IPS-18a (cell line): Measurements from ENCODE around the gene UNC13D.
A peak's percentile ranks its signal among the peaks of the same experiment; 100 is the strongest.
"Not testable (repeated sequence)": the region's sequence is repeated elsewhere in the genome, so short reads cannot be mapped to it uniquely, and the experiment has no call there.

ENCODE experiments used
- H3K27ac ChIP-seq: one replicate; pipeline ENCODE4 v1.5.1; 2013; ENCODE audit warnings: low read length
- H3K27me3 ChIP-seq: one replicate; pipeline ENCODE4 v1.6.1; 2013; ENCODE audit warnings: mild to moderate bottlenecking, low read length; ENCODE audit not compliant: control insufficient read depth, insufficient read depth
- H3K36me3 ChIP-seq: one replicate; pipeline ENCODE4 v1.6.1; 2013; ENCODE audit warnings: low read depth, low read length; ENCODE audit not compliant: control insufficient read depth
- H3K4me1 ChIP-seq: one replicate; pipeline ENCODE4 v1.6.1; 2013; ENCODE audit warnings: low read depth, low read length; ENCODE audit not compliant: control insufficient read depth
- H3K4me3 ChIP-seq: one replicate; pipeline ENCODE4 v1.5.1; 2013; ENCODE audit warnings: low read length
- H3K9ac ChIP-seq: one replicate; pipeline ENCODE4 v1.6.1; 2013; ENCODE audit warnings: mild to moderate bottlenecking, low read length, moderate library complexity
- H3K9me3 ChIP-seq: one replicate; pipeline ENCODE4 v1.6.1; 2013; ENCODE audit warnings: low read depth, low read length; ENCODE audit not compliant: control insufficient read depth

Gene UNC13D

DNA sequence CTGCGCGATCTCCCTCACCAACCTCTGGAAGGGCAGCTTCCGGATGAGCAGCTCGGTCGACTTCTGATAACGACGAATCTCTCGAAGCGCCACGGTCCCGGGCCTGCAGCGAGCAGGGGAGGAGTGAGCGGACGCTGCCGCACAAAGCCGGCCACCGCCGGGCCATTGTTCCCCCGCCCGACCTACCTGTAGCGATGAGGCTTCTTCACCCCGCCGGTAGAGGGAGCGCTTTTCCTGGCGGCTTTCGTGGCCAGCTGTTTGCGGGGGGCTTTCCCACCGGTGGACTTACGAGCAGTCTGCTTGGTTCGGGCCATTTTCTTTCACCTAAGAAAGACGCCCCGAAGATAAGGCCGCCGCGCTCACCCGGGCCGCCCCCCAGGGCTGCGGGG lies 65.3 kb downstream of the UNC13D start:
- H3K27ac ChIP-seq = peak overlapping the region; percentile 73
- H3K36me3 ChIP-seq = peaks cover 24% of the 10 kb centered on the region
- peak overlapping the region; percentile 95 for H3K4me3 ChIP-seq
- no peaks in the 10 kb centered on the region for H3K27me3 ChIP-seq
- peak overlapping the region; percentile 96 for H3K9ac ChIP-seq
- H3K9me3 ChIP-seq = no peaks in the 10 kb centered on the region
- H3K4me1 ChIP-seq = peaks cover 8% of the 10 kb centered on the region

DNA sequence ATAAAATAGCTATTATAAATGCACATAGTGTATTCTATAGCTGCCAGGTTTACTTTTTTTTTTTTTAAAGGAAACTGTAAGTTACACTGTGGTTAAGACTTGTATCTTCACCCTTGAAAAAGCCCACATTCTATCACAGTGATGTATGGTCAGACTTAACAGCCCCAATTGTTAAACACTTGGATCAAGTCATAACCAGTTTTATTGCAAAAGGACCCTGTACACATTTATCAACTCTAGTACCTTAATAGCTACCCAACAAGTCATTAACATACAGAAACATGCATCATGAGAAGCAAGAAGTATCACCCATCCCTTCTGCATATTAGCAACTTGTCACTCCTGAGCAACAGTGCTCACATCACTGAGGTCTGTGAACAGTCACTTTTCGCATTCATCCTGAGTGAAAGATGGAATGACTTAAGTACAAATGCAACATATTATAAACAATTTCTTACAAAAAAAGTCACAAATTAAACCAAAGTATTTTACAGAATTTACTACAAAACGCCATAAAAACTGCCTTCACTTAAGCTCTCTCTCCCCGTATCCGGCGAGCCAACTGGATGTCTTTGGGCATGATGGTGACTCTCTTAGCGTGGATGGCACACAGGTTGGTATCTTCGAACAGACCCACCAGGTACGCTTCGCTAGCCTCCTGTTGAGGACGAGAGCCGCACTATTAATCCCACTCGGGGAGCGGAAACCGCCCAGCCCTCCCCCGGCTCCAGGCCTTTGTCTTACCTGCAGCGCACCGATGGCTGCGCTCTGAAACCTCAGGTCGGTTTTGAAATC lies 65.9 kb downstream of the UNC13D start:
- Histone ChIP-seq H3K36me3 (peaks cover 24% of the 10 kb centered on the region), H3K4me3 (peak overlapping the region; percentile 95), H3K27ac (peak overlapping the region; percentile 73), H3K9ac (peak overlapping the region; percentile 96)
- H3K9me3 ChIP-seq, H3K4me1 ChIP-seq, H3K27me3 ChIP-seq: not testable (repeated sequence)

DNA sequence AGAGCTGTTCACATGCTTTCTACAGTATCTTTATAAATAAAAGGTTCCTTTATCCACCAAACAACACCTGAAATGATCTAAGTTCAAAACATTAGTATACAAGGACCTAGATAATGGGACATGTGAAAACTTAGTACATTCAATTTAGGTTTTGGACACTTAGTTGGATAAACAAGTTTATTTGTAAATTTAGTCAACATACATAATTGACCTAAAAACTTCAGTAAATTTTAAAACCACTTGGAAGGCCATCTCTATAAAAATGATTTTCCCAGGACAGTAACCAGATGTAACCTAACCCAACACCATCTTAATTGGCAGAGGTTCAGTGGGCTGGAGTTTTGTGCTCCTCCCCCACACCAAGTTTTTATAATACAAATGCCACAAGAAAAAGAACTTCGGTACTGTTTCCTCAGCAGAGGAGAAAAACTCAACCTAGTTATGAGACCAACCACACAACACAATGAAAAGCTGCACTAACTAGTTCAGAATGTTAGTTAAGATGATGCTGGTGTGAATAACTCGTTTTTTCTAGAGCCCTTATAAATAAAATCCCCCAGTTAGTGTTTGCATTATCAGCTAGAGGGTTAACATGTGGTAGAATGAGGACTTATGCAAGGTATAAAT lies 66.8 kb downstream of the UNC13D start:
- no peaks in the 10 kb centered on the region for H3K4me1 ChIP-seq
- H3K9me3 ChIP-seq = no peaks in the 10 kb centered on the region
- peaks cover 24% of the 10 kb centered on the region for H3K36me3 ChIP-seq
- peak overlapping the region; percentile 95 for H3K4me3 ChIP-seq
- H3K27ac ChIP-seq = no peak overlapping the region
- H3K27me3 ChIP-seq = no peaks in the 10 kb centered on the region
- no peak overlapping the region for H3K9ac ChIP-seq
